NB4 (cell line): ENCODE data around the gene PDC.

ENCODE experiments used
- DNase-seq: peaks from one replicate; pipeline ENCODE4 v3.0.0; 2010; ENCODE audit warnings: low read depth
- H3K4me3 ChIP-seq: one replicate; pipeline ENCODE4 v1.5.1; 2011; ENCODE audit warnings: mild to moderate bottlenecking, low read depth, low read length, moderate library complexity
- CTCF ChIP-seq: IDR thresholded peaks from one replicate; pipeline ENCODE4 v1.5.1; 2012; ENCODE audit warnings: low read depth, low read length
- MAX ChIP-seq: IDR thresholded peaks from 2 replicates; pipeline ENCODE4 v1.6.1; 2011; ENCODE audit warnings: low read depth, low read length
- MYC ChIP-seq: IDR thresholded peaks from 2 replicates; pipeline ENCODE4 v1.6.1; 2011; ENCODE audit warnings: low read depth, low read length
- POLR2A ChIP-seq: IDR thresholded peaks from 2 replicates; pipeline ENCODE4 v1.6.1; 2011; ENCODE audit warnings: mild to moderate bottlenecking; ENCODE audit not compliant: insufficient read length; ENCODE audit errors: extremely low read depth

Gene PDC

GRCh38 chr1:186491336-186491735, 30.4 kb upstream of the PDC start:
- TF ChIP-seq MYC (no peak), MAX (no peak), CTCF (no peak), POLR2A (no peak)
- H3K4me3 ChIP-seq: no peak overlapping the region
- no peak for DNase-seq

DNA sequence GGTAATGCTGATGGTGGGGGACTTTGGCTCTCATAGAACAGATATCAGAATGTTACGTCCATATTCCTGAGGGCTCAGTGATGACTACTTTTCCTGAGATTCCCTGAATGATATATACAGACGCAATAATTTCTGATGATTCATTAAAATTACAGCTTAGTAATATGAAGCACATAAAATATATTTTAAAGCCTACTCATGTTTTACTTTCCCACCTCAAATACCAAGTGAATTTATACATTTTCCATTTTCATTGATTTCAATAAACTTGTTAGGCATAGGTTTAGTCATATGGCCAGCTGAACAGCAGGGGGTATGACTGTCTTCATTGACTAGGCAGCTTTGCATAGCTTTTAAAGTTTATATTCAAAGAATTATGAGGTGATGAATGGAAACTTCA, 26.2 kb upstream of the PDC start:
- TF ChIP-seq MAX (no peak), POLR2A (no peak), CTCF (no peak), MYC (no peak)
- DNase-seq: no peak
- H3K4me3 ChIP-seq: no peak overlapping the region

DNA sequence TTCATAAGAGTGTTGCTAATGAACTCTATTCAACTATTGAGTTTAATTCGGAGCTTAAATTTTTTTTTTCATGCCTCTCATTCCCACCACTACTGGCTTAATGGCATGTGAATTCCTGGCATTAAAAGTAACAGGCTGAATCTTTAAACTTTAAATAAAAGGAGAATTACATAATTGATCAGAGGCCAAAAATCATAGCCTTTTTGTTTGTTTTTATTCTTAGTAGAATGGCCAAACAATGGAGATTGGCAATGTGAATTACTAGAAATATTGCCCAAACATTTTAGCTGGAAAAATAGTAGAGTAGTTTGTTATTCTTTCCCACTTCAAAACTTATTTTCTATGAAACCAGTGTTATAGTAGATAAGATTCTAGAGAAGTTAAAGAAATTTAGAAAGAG, 25.1 kb upstream of the PDC start:
- no peak overlapping the region for H3K4me3 ChIP-seq
- DNase-seq: no peak
- TF ChIP-seq MAX: no peak
- no peak for TF ChIP-seq CTCF
- no peak for TF ChIP-seq POLR2A
- no peak for TF ChIP-seq MYC

- TF ChIP-seq MYC: no peak
- no peak for TF ChIP-seq POLR2A
- TF ChIP-seq CTCF: no peak
- no peak for TF ChIP-seq MAX
- no peak overlapping the region for H3K4me3 ChIP-seq
- no peak for DNase-seq
Observed at GRCh38 chr1:186483561-186483960, 22.6 kb upstream of the PDC start.

GRCh38 chr1:186482661-186483255, 21.8 kb upstream of the PDC start:
- TF ChIP-seq MAX: 0 out of 2 replicates have a peak, but pooled peaks have one; percentile 26
- TF ChIP-seq CTCF: peak; percentile 83
- TF ChIP-seq POLR2A: no peak
- no peak for TF ChIP-seq MYC
- DNase-seq: peak; percentile 60
- H3K4me3 ChIP-seq: no peak overlapping the region
